Measurements from ENCODE around the gene SLC22A5.
A peak's percentile ranks its signal among the peaks of the same experiment; 100 is the strongest.

The SLC22A5 gene

DNA sequence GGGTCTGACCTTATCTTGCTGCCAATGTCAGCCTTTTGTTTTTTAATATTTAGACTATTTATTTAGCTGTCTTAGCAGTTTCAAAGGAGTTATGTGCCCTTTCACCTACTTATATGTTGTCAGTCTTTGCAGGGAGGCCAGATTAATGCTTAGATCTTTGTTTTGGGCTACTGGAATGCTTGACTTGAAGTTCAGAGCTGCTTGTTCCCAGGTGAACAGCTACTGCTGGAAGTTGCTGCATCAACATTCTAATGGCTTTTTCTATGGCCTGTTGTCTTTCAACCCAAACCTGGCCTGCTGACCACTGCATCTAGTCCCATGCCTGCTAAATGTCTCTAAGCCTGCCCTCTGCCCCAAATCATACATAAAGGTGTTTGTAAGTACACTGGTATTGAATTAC lies 3.0 kb downstream of the SLC22A5 start:
- Mint-ChIP-seq H3K4me1 (peaks cover 15% of the 10 kb centered on the region), H3K27ac (no peak overlapping the region), H3K4me3 (no peak overlapping the region), H3K36me3 (no peaks in the 10 kb centered on the region), H3K27me3 (no peaks in the 10 kb centered on the region), H3K9me3 (no peaks in the 10 kb centered on the region)
- DNase-seq (ENCODE audit: low spot score in 2 of 2) (no peak), ATAC-seq (ENCODE audit: low read depth) (no peak)

DNA sequence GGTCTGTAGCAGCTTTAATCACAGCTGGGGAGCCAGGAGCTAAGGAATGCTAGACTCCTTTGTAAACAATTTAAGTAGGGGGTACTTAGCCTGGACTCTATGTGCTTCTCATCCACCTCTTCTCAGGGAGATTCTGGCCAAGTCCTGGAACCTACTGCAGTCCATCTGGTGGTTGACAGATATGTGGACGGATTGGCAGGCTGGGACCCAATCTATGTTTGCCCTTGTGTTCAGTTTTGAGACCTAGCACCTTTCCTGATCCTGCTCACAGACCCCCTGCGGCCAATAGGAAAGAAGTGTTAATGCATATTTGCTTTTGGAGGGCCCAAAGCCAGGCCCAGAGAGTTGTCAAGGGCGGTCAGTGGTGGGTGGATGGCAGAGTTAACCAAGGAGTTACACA lies 6.4 kb downstream of the SLC22A5 start:
- no peak for DNase-seq (ENCODE audit: low spot score in 2 of 2)
- Mint-ChIP-seq H3K4me1 (peaks cover 6% of the 10 kb centered on the region), H3K36me3 (peaks cover 4% of the 10 kb centered on the region), H3K9me3 (no peaks in the 10 kb centered on the region), H3K4me3 (no peak overlapping the region), H3K27ac (no peak overlapping the region), H3K27me3 (no peaks in the 10 kb centered on the region)
- ATAC-seq (ENCODE audit: low read depth): no peak

DNA sequence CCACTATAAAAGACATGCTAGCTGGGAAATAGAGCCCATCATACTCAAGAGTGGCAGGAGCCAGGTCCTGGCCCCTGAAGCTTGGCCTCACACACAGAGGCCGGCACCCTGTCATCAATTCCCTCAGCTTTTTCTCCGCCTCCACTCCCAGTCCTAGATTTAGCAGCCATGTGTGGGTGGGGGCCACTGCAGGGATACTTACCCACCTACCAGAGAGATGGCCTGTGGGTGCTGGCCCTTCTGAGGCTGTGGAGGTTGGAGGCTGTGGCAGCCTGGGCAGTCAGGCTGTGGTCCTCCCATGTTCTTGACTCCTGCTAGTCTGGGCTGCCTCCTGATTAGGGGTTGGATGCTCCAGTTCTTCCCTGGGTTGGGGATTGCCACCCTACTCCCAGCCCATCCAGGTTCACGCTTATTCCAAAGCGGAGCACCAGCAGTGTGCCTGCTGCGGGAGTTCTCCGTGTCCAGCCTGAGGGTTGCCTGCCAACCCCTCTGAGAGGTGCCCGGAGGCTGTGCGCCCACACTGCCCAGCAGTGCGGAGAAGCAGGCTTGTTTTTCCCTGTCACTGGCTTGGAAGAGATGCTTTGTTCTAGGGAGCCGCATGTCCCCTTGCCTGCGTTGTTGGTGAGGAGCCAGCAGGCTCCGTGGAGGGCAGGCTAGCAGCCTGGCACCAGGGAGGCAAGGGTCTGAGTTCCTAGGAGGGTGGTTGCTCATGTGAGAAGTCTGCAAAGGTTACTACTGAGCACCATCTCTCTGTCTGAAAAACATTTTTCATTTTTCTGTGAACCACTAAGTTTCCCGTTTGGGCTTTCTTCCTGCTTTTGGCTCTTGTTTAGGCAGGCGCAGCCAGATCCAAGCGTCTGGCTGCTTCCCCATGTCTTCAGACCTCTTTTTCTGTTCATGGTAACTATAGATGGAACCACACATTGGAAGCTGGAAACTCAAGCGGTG lies 7.5 kb downstream of the SLC22A5 start:
- peaks cover 4% of the 10 kb centered on the region for H3K36me3 Mint-ChIP-seq
- H3K4me1 Mint-ChIP-seq: no peaks in the 10 kb centered on the region
- no peak overlapping the region for H3K4me3 Mint-ChIP-seq
- no peaks in the 10 kb centered on the region for H3K27me3 Mint-ChIP-seq
- ATAC-seq (ENCODE audit: low read depth) (no peak), DNase-seq (ENCODE audit: low spot score in 2 of 2) (no peak)
- no peaks in the 10 kb centered on the region for H3K9me3 Mint-ChIP-seq
- H3K27ac Mint-ChIP-seq: no peak overlapping the region

DNA sequence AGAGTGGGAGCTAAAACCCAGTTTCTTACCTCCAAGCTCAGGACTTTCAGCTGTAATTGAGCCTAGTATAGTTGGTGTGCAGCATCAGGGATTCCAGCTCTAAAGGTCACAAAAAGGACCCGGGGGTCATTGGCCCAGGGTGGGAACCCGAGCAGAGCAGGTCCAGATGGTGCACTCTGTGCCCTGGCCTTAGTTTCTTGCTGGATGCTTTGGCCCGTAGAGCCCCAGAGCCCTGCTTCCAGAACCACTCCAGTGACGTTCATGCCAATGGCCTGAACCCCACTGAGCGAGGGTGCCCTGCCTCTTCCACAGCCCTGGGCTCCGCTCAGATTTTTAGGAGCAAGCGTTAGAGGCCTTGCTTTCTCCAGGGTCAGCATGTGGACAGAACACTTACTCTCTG lies 8.2 kb downstream of the SLC22A5 start:
- Mint-ChIP-seq H3K4me3 (no peak overlapping the region), H3K4me1 (no peaks in the 10 kb centered on the region), H3K27me3 (no peaks in the 10 kb centered on the region), H3K27ac (no peak overlapping the region), H3K36me3 (peaks cover 4% of the 10 kb centered on the region), H3K9me3 (no peaks in the 10 kb centered on the region)
- ATAC-seq (ENCODE audit: low read depth) (no peak), DNase-seq (ENCODE audit: low spot score in 2 of 2) (no peak)

DNA sequence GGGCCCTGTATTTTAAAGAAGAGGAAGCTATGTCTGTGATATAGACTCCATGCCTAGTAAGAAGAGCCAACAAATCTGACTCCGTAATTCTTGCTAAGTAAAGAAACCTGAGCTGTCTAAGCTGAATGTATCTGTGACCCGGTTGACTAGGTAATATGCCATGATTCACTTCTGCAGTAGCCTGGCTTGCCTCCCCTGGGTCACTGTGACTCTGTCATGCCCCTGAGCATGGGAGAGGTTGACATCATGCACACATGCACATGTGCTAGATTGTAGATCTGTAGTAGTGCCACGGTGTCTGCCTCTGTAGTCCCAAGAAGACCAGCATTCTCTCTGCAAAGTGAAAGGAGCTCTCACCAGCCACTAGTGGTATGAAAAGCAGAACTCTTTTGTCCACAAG lies 9.1 kb downstream of the SLC22A5 start:
- DNase-seq (ENCODE audit: low spot score in 2 of 2) (no peak), ATAC-seq (ENCODE audit: low read depth) (no peak)
- H3K9me3 Mint-ChIP-seq: no peaks in the 10 kb centered on the region
- H3K27me3 Mint-ChIP-seq: no peaks in the 10 kb centered on the region
- H3K27ac Mint-ChIP-seq: no peak overlapping the region
- no peak overlapping the region for H3K4me3 Mint-ChIP-seq
- H3K36me3 Mint-ChIP-seq: peaks cover 4% of the 10 kb centered on the region
- no peaks in the 10 kb centered on the region for H3K4me1 Mint-ChIP-seq

DNA sequence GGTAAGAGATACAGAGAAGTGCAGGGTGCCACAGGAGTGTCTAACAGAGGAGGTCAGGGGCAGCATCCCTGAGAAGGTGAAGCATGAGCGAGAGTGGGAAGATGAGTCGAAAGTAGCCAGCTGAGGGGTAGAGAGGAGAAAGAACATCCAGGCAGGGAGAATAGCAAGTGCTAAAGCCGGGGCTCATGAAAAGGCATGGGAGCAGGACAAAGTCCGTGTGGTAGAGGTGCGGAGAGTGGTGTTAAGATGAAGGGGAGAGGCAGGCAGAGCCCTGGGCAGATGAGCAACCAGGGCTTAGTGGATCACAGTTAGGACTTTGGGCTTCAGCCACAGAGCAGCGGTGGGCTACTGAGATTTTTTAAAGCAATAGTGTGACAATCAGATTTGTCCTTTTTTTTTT lies 10.5 kb downstream of the SLC22A5 start:
- H3K4me1 Mint-ChIP-seq: no peaks in the 10 kb centered on the region
- no peaks in the 10 kb centered on the region for H3K27me3 Mint-ChIP-seq
- H3K9me3 Mint-ChIP-seq: no peaks in the 10 kb centered on the region
- peaks cover 4% of the 10 kb centered on the region for H3K36me3 Mint-ChIP-seq
- H3K4me3 Mint-ChIP-seq: no peak overlapping the region
- no peak overlapping the region for H3K27ac Mint-ChIP-seq
- DNase-seq (ENCODE audit: low spot score in 2 of 2) (no peak), ATAC-seq (ENCODE audit: low read depth) (no peak)

DNA sequence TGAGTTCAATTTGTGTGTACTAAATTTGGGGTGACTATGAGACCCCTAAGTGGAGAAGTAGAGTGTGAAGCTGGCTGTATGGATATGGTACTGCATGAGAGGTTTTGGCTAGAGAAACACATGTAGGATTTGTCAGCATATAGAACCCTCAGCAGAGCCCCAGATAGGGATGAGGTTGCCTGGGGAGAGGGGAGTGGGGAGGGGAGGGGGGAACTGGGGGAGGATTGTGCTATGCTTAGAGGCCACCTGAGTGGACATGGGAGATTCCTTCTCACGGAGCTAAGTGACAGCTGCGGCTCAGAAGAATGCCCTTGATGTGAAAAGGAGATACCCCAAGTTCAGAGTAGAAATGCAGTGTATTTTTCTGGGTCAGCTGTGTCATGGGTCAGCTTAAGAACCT lies 11.2 kb downstream of the SLC22A5 start:
- H3K36me3 Mint-ChIP-seq: peaks cover 4% of the 10 kb centered on the region
- H3K4me1 Mint-ChIP-seq: peaks cover 5% of the 10 kb centered on the region
- no peaks in the 10 kb centered on the region for H3K27me3 Mint-ChIP-seq
- H3K27ac Mint-ChIP-seq: no peak overlapping the region
- no peak overlapping the region for H3K4me3 Mint-ChIP-seq
- no peaks in the 10 kb centered on the region for H3K9me3 Mint-ChIP-seq
- no peak for DNase-seq (ENCODE audit: low spot score in 2 of 2)
- ATAC-seq (ENCODE audit: low read depth): no peak

DNA sequence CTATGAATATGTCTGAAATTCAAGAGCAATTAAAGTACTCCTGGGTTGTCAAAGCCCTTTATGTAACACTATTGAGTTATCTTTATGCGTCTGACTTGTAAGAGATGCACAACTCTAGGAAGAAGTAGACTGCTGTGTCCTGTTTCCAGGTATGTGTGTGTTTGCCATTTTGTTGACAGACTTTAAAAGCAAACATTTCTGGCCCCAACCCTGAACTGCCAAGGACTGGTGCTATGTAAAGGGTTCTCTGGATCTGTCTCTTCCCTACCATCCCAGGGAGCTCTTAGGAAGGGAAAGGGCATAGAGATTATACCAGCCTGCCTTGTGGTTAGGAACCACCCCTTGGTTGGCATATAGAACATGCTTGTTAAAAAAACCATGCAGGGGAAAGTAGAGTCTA lies 12.1 kb downstream of the SLC22A5 start:
- H3K36me3 Mint-ChIP-seq: peaks cover 4% of the 10 kb centered on the region
- H3K27me3 Mint-ChIP-seq: no peaks in the 10 kb centered on the region
- ATAC-seq (ENCODE audit: low read depth): no peak
- no peak overlapping the region for H3K27ac Mint-ChIP-seq
- no peak for DNase-seq (ENCODE audit: low spot score in 2 of 2)
- peaks cover 9% of the 10 kb centered on the region for H3K4me1 Mint-ChIP-seq
- no peak overlapping the region for H3K4me3 Mint-ChIP-seq
- H3K9me3 Mint-ChIP-seq: no peaks in the 10 kb centered on the region

DNA sequence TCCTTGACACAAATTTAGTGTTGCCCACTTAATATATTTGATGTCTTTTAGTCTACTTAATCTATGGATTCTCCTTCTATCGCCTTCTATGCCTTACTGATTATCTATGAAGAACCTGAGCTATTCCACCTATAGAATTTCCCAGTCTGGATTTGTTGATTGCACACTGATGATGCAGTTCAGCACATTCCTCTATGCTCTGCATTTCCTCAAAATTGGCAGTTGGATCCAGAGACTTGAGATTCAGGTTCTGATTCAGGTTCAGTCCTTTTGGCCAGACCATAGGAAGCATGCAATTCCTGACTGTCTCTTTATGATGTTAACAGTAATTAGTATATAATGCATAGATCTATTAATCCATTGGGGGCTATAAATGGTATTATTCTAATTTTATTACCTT lies 13.8 kb downstream of the SLC22A5 start:
- ATAC-seq (ENCODE audit: low read depth): no peak
- Mint-ChIP-seq H3K36me3 (peaks cover 4% of the 10 kb centered on the region), H3K4me1 (peaks cover 14% of the 10 kb centered on the region), H3K27me3 (no peaks in the 10 kb centered on the region), H3K27ac (no peak overlapping the region), H3K9me3 (no peaks in the 10 kb centered on the region), H3K4me3 (no peak overlapping the region)
- DNase-seq (ENCODE audit: low spot score in 2 of 2): no peak

DNA sequence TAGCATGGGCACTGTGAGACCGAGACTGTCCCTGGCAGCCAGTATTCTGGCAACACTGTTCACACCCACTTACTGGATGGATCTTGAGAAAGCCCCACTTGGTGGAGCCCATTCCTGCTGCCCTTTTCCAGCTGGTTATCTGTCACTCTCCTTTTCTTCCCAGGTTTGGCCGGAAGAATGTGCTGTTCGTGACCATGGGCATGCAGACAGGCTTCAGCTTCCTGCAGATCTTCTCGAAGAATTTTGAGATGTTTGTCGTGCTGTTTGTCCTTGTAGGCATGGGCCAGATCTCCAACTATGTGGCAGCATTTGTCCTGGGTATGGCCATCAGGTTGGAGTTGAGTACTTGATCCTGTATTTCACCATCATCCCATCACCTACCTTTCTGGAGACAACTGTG lies 14.5 kb downstream of the SLC22A5 start:
- Mint-ChIP-seq H3K27me3 (no peaks in the 10 kb centered on the region), H3K36me3 (peaks cover 4% of the 10 kb centered on the region), H3K9me3 (no peaks in the 10 kb centered on the region), H3K4me3 (no peak overlapping the region), H3K27ac (no peak overlapping the region), H3K4me1 (peaks cover 14% of the 10 kb centered on the region)
- ATAC-seq (ENCODE audit: low read depth) (no peak), DNase-seq (ENCODE audit: low spot score in 2 of 2) (no peak)

DNA sequence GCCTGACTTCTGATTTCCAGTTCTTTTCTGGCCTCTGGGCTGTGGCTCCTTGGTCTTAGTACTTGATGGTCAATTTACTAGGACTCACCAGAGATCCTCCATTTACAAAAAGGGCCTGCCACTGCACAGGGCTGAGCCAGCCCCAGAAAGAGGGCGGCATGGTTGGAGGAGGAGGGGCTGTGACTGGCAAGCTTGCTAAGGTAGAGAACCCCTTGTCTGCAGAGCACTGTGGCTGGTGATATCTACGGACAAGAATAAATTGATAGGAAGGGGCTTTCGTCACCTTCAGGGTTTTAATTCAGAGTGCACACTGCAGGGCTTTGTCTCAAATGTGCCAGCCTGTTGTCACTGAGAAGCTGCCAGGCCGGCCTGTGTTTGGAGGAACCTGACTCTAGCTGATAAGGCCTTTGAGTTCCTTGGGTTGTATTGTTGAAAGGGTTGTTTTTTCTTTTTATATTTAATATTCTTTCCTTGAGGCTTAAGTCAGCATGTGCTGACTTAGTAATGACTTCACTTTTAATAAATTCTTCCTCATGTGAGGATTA lies 15.1 kb downstream of the SLC22A5 start:
- Mint-ChIP-seq H3K27ac (no peak overlapping the region), H3K36me3 (peaks cover 4% of the 10 kb centered on the region), H3K4me1 (peaks cover 14% of the 10 kb centered on the region), H3K4me3 (no peak overlapping the region), H3K9me3 (no peaks in the 10 kb centered on the region), H3K27me3 (no peaks in the 10 kb centered on the region)
- DNase-seq (ENCODE audit: low spot score in 2 of 2): no peak
- ATAC-seq (ENCODE audit: low read depth): no peak

DNA sequence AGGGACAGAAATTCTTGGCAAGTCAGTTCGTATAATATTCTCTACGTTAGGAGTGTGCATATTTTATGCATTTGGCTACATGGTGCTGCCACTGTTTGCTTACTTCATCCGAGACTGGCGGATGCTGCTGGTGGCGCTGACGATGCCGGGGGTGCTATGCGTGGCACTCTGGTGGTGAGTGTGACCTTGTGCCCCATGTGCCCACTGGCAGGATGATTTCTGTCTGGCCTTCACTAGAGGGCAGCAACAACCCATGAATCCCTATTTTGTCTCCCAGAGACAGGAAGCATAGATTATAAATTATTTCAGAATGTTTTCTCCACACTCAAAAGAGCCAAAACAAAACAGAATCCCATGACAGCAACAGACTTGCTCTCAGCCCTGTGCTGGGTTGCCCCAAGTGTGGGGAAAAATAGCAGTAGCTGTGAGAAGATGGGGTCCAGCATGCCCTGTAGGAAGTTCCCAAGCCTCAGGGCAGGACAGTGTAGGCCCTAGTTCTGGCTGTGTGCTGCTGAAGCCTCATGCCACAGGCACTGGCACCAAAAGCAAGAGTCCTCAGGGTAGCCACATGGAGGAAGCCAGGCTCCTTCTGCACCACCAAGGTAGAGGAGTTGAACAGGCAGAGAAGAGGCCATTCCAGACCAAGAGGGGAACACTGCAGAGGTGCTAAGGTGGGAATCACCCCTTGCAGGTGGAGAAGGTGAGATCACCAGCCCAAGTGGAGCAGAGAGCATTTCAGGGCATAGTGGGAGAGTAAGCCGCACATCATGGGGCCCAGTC lies 16.0 kb downstream of the SLC22A5 start:
- peaks cover 14% of the 10 kb centered on the region for H3K4me1 Mint-ChIP-seq

DNA sequence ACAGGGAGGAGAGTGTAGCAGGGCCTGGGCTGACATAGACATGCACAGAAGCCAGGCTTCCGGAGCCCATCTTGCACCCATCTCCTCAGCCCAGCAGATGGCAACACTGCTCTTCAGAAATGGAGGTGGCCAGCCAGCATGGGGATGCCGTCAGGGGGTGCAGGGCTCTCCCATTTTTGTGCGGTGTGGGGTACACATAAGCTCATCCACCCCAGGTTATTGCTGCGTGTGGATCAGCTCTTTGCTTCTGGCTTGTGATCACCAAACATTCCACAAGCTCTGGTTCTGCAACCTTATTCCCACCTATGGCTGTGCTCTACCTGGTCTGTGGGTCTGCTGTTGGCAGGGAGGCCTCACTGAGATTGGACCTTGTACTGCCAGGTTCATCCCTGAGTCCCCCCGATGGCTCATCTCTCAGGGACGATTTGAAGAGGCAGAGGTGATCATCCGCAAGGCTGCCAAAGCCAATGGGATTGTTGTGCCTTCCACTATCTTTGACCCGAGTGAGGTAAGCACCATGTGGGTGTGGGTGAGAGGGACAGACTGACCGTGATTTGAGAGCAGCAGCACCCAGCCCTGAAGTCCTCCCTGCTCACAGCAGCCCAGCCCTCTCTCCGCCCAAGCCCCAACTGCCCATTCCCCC lies 17.3 kb downstream of the SLC22A5 start:
- peaks cover 14% of the 10 kb centered on the region for H3K4me1 Mint-ChIP-seq
- H3K36me3 Mint-ChIP-seq: no peaks in the 10 kb centered on the region
- DNase-seq (ENCODE audit: low spot score in 2 of 2) (peak; percentile 68 to 70), ATAC-seq (ENCODE audit: low read depth) (peak; percentile 86)
- no peaks in the 10 kb centered on the region for H3K9me3 Mint-ChIP-seq
- no peaks in the 10 kb centered on the region for H3K27me3 Mint-ChIP-seq
- H3K4me3 Mint-ChIP-seq: no peak overlapping the region
- no peak overlapping the region for H3K27ac Mint-ChIP-seq

More for the DNA sequence above, 16.0 kb downstream of the SLC22A5 start:
- H3K9me3 Mint-ChIP-seq: no peaks in the 10 kb centered on the region
- H3K27me3 Mint-ChIP-seq: no peaks in the 10 kb centered on the region
- H3K4me3 Mint-ChIP-seq: no peak overlapping the region
- no peak overlapping the region for H3K27ac Mint-ChIP-seq
- ATAC-seq (ENCODE audit: low read depth) (peak; percentile 84), DNase-seq (ENCODE audit: low spot score in 2 of 2) (peak; percentile 49 to 63)
- no peaks in the 10 kb centered on the region for H3K36me3 Mint-ChIP-seq

DNA sequence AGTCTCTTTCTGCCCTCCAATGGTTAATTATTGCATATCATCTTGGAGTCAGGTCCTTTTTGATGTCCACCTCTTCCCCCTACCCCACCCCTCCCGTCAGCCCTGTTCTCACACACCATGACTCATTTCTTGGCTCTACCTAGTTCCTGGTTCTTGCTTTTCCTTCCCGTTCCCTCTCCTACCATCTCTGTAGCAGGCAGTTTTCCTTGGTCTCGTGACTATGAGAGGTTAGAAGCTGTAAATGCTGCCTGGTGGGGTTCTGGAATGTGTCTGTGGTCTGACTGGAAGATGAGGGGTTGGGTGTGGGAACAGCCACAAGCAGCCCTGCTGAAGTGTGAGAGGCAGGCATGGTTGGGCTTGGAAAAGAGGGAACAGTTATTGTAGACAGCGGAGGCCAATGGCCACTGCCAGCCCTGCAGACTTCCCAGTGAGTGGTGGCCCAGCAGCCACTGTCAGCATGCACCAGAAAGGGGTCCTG lies 18.2 kb downstream of the SLC22A5 start:
- no peak overlapping the region for H3K4me3 Mint-ChIP-seq
- H3K27ac Mint-ChIP-seq: no peak overlapping the region
- no peak for DNase-seq (ENCODE audit: low spot score in 2 of 2)
- no peaks in the 10 kb centered on the region for H3K27me3 Mint-ChIP-seq
- ATAC-seq (ENCODE audit: low read depth): no peak
- H3K9me3 Mint-ChIP-seq: no peaks in the 10 kb centered on the region
- no peaks in the 10 kb centered on the region for H3K36me3 Mint-ChIP-seq
- H3K4me1 Mint-ChIP-seq: peaks cover 14% of the 10 kb centered on the region
